HCT116 (cell line): Measurements from ENCODE around the gene CHN1. TPM values are rescaled to one million over a fixed set of nuclear protein-coding genes. Genes with fewer than 3 reads are reported as not detected.

Experiments used
- ATAC-seq: fragments of 200-7000 bp; cut with Tn5 transposase; 2 replicates; pipeline ENCODE4 v1.9.1; 2020; ENCODE audit warnings: mild to moderate bottlenecking, moderate library complexity
- Bru-seq: library from RNA; stranded (reverse); fragments of 400-500 nt; gene quantifications from one replicate; lab custom pipeline; 2021; lab: Mats Ljungman, UMichigan
- BruChase-seq, 2 experiments: library from RNA; stranded (reverse); fragments of 400-500 nt; gene quantifications; one replicate each; lab custom pipeline; 2021; lab: Mats Ljungman, UMichigan
- BruUV-seq: library from RNA; stranded (reverse); fragments of 400-500 nt; replicated peaks from 2 replicates; lab custom pipeline; 2021; lab: Mats Ljungman, UMichigan
- CTCF ChIA-PET: fragments of 300-600 bp; sonication (Branson Sonifier 250); formaldehyde crosslinking; loops from one replicate; lab custom pipeline; 2021; ENCODE audit warnings: antibody characterized with exemption; lab: Charles Lee
- POLR2A ChIA-PET: fragments of 300-600, 350-600 bp; sonication (Branson Sonifier 250); formaldehyde crosslinking; loops from one replicate; lab custom pipeline; 2021; ENCODE audit warnings: antibody characterized with exemption; lab: Charles Lee
- RAD21 ChIA-PET, 2 experiments: fragments of 300-600 bp; sonication (Branson Sonifier 250); formaldehyde crosslinking; loops; one replicate each; lab custom pipeline; 2023; ENCODE audit warnings: low total read pairs in 2 of 2; ENCODE audit not compliant: uncharacterized antibody in 2 of 2, unreplicated experiment in 2 of 2, low non-redundant PET in 1 of 2; lab: Charles Lee
- DNase-seq: peaks from one replicate; pipeline ENCODE4 v3.0.0-alpha.2; 2010; ENCODE audit warnings: low read depth, low spot score
- H2AFZ ChIP-seq: fragments of 200-600 bp; shearing (Covaris generic), sonication (generic); 2 replicates; pipeline ENCODE4 v1.6.1; 2017; ENCODE audit warnings: low read depth, mixed run types, mixed read lengths, antibody characterized with exemption, low read length; ENCODE audit not compliant: poor library complexity, severe bottlenecking
- H3K27ac ChIP-seq: 2 replicates; pipeline ENCODE4 v1.5.1; 2012; ENCODE audit warnings: low read depth, low read length
- H3K27me3 ChIP-seq: fragments of 200-600 bp; sonication (generic); 2 replicates; pipeline ENCODE4 v1.6.1; 2016; ENCODE audit warnings: mixed run types, low read length, mixed read lengths; ENCODE audit not compliant: insufficient read depth
- H3K36me3 ChIP-seq, 2 experiments: fragments of 200-500 bp in 1 of 2; fragments of 200-600 bp in 1 of 2; sonication (Bioruptor generic) in 1 of 2; sonication (generic) in 1 of 2; 2 replicates each; pipeline versions ENCODE4 v1.5.1 to v1.6.1; 2014 to 2016; ENCODE audit warnings: low read length in 2 of 2, inconsistent platforms in 1 of 2, mixed read lengths in 1 of 2, mixed run types in 1 of 2; ENCODE audit not compliant: insufficient read depth in 2 of 2, control insufficient read depth in 1 of 2
- H3K4me1 ChIP-seq, 2 experiments: fragments of 200-600 bp in 1 of 2; sonication (generic) in 1 of 2; 2 replicates each; pipeline versions ENCODE4 v1.5.1 to v1.6.1; 2012 to 2017; ENCODE audit warnings: low read length in 2 of 2, inconsistent platforms in 1 of 2, mild to moderate bottlenecking in 1 of 2, mixed read lengths in 1 of 2, mixed run types in 1 of 2, moderate library complexity in 1 of 2; ENCODE audit not compliant: insufficient read depth in 2 of 2, control insufficient read depth in 1 of 2
- H3K4me2 ChIP-seq: fragments of 200-600 bp; sonication (generic); 2 replicates; pipeline ENCODE4 v1.6.1; 2017; ENCODE audit warnings: mixed run types, low read length, mixed read lengths
- H3K4me3 ChIP-seq, 2 experiments: fragments of 200-600 bp in 1 of 2; sonication (generic) in 1 of 2; replicated peaks in 1 of 2; 2 replicates each; pipeline ENCODE4 v1.5.1; 2011 to 2016; ENCODE audit warnings: low read length in 2 of 2, control low read depth in 1 of 2, low read depth in 1 of 2, mild to moderate bottlenecking in 1 of 2, mixed read lengths in 1 of 2, mixed run types in 1 of 2
- H3K79me2 ChIP-seq: fragments of 200-600 bp; sonication (generic); 2 replicates; pipeline ENCODE4 v1.6.1; 2017; ENCODE audit warnings: mild to moderate bottlenecking, mixed run types, low read length, moderate library complexity, mixed read lengths; ENCODE audit not compliant: insufficient read depth
- H3K9ac ChIP-seq: fragments of 200-600 bp; sonication (generic); 2 replicates; pipeline ENCODE4 v1.6.1; 2016; ENCODE audit warnings: low read length, mixed read lengths
- H3K9me2 ChIP-seq: fragments of 200-600 bp; sonication (generic), shearing (Covaris generic); 2 replicates; pipeline ENCODE4 v1.6.1; 2017; ENCODE audit warnings: mixed run types, mild to moderate bottlenecking, moderate library complexity; ENCODE audit not compliant: insufficient read depth
- H3K9me3 ChIP-seq, 2 experiments: fragments of 200-500 bp in 1 of 2; fragments of 200-600 bp in 1 of 2; sonication (Bioruptor generic) in 1 of 2; sonication (generic) in 1 of 2; 2 replicates each; pipeline ENCODE4 v1.6.1; 2014 to 2017; ENCODE audit warnings: low read length in 2 of 2, mixed read lengths in 2 of 2, inconsistent platforms in 1 of 2, low read depth in 1 of 2, mild to moderate bottlenecking in 1 of 2, mixed run types in 1 of 2, moderate library complexity in 1 of 2; ENCODE audit not compliant: control insufficient read depth in 1 of 2, insufficient read depth in 1 of 2
- H4K20me1 ChIP-seq: fragments of 200-600 bp; sonication (generic), shearing (Covaris generic); 2 replicates; pipeline ENCODE4 v1.6.1; 2017; ENCODE audit warnings: mixed run types, mild to moderate bottlenecking, moderate library complexity; ENCODE audit not compliant: insufficient read depth
- CBX3 ChIP-seq: IDR thresholded peaks from 2 replicates; pipeline ENCODE4 v1.6.1; 2012; ENCODE audit warnings: low read depth
- ELF1 ChIP-seq: IDR thresholded peaks from 2 replicates; pipeline ENCODE4 v1.6.1; 2012; ENCODE audit warnings: low read depth, borderline replicate concordance
- EZH2phosphoT487 ChIP-seq: fragments of 200-600 bp; IDR thresholded peaks from 2 replicates; pipeline ENCODE4 v1.6.1; 2018; ENCODE audit warnings: antibody characterized with exemption, borderline replicate concordance
- JUND ChIP-seq: IDR thresholded peaks from 2 replicates; pipeline ENCODE4 v1.6.1; 2012
- RAD21 ChIP-seq: IDR thresholded peaks from 2 replicates; pipeline ENCODE4 v1.6.1; 2012; ENCODE audit warnings: low read depth, mild to moderate bottlenecking
- SIN3A ChIP-seq: IDR thresholded peaks from 2 replicates; pipeline ENCODE4 v1.6.1; 2012; ENCODE audit warnings: low read depth
- SRF ChIP-seq: IDR thresholded peaks from 2 replicates; pipeline ENCODE4 v1.6.1; 2012; ENCODE audit warnings: low read depth
- YY1 ChIP-seq: IDR thresholded peaks from 2 replicates; pipeline ENCODE4 v1.6.1; 2011; ENCODE audit warnings: low read length, low read depth, moderate library complexity, mild to moderate bottlenecking; ENCODE audit not compliant: insufficient replicate concordance; ENCODE audit errors: extremely low read depth
- ZBTB33 ChIP-seq: IDR thresholded peaks from 2 replicates; pipeline ENCODE4 v1.6.1; 2011; ENCODE audit warnings: mild to moderate bottlenecking, low read length, moderate library complexity; ENCODE audit not compliant: insufficient replicate concordance; ENCODE audit errors: extremely low read depth
- ZFX ChIP-seq: fragments of 450-650 bp; IDR thresholded peaks from 2 replicates; pipeline ENCODE4 v1.6.1; 2017
- intact Hi-C: fragments of 100-400 bp; cut with micrococcal nuclease; formaldehyde crosslinking; loops from 2 replicates; pipeline ENCODE4 v1.10.0; 2022
- long read RNA-seq: library from polyadenylated mRNA; unstranded; transcript quantifications from one replicate; pipeline ENCODE4 v2.0.0, GENCODE V29; 2021; ENCODE audit not compliant: unreplicated experiment
- polyA plus RNA-seq: library from polyadenylated mRNA; unstranded; fragments of >200 nt; gene quantifications from 2 replicates; pipeline ENCODE4 v1.2.1, GENCODE V29; 2012; ENCODE audit warnings: missing spikeins
- total RNA-seq: library from RNA; stranded (reverse); gene quantifications from one replicate; pipeline ENCODE4 v1.2.1, GENCODE V29; 2021; ENCODE audit not compliant: unreplicated experiment
- TF ChIP-seq, protein P1 (sequence below): IDR thresholded peaks from 2 replicates; pipeline ENCODE4 v1.6.1; 2012; ENCODE audit warnings: low read depth
- TF ChIP-seq, protein P2 (sequence below): IDR thresholded peaks from 2 replicates; pipeline ENCODE4 v1.6.1; 2012

CHN1 gene
- total RNA-seq, result 3.6 TPM
- 1.7 and 1.8 TPM in 2 replicates for polyA plus RNA-seq
- percentile 43 among the genes with signal in this experiment for Bru-seq, nascent RNA
- percentile 32 among the genes with signal in this experiment for BruChase-seq, experiment 1, labeled RNA remaining after a 6-hour chase
- BruChase-seq, experiment 2, labeled RNA remaining after a 2-hour chase, result percentile 35 among the genes with signal in this experiment
- long read RNA-seq, partial matches to known transcripts, result 0 of 7 reads
- long read RNA-seq, other reads (novel, unspliced or antisense), result 6 of 7 reads

DNA sequence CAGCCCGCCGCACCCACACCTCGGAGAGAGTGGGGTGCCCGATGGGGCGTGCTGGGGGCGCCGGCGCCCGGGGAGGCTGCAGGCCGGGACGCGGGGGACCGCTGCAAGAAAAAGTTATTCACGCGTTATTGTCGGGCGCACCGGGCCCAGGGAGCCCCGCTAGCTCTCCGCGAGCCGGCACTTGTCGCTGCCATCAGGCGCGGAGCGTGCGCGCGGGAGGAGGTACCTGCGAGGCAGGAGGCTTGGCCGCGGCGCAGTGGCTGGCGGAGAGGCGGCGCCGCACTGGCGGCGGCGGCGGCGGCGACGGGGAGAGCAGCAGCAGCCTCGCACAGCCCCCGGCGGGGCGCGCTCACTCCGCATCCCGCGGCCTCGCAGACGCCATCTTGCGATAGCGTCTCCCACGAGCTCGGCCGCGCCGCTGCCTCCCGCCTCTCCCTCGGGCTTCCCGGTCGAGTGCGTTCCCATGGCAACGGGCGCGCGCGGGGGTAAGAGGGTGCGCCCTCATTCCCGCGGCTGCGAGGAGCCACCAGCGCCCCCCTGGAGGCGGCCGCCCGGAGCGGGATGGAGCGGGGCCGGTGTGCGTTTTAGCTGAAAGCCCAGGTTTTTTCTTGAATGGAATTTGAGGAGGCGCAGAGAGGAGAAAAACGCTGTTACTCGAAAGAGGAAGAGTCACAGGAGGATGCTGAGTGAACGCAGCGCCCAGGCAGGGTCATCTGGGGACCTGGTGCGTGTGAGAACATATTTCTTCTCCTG lies at the start of gene CHN1:
TSS of gene CHN1 (minus strand) at position 402 of the 753 bp plus-strand sequence. CDS start 469 bp downstream, outside the sequence.
- no TSS peak for BruUV-seq
- H3K9me2 ChIP-seq, result no peaks in the 10 kb centered on the region
- ATAC-seq, result peak; percentile 85
- H3K4me1 ChIP-seq, result peaks cover 3 to 13% of the 10 kb centered on the region in 2 experiments; a peak in 3 of 4 replicates
- peak within 1 kb of the TSS; percentile 89 for H2AFZ ChIP-seq
- ChIA-PET RAD21 (no interaction called here), CTCF (interaction anchor here (0.5 kb wide), 1 partner anchor 217 kb away, joined by 4 read pairs; no protein-coding TSS in a partner anchor), POLR2A (interaction anchor here (1.2 kb wide), 1 partner anchor 17 kb away, joined by 5 read pairs; no protein-coding TSS in a partner anchor)
- intact Hi-C loops, result no loop called here
- no peaks in the 10 kb centered on the region for H3K36me3 ChIP-seq
- DNase-seq, result no peak
- no peaks in the 10 kb centered on the region for H3K9me3 ChIP-seq
- H3K27me3 ChIP-seq, result peaks cover 42% of the 10 kb centered on the region
- peak within 1 kb of the TSS; percentile 16; the same call in 1 of the 2 replicates for H3K27ac ChIP-seq
- no peak for TF ChIP-seq RAD21
- TF ChIP-seq YY1, result peak; percentile 84
- TF ChIP-seq, protein P1, sequence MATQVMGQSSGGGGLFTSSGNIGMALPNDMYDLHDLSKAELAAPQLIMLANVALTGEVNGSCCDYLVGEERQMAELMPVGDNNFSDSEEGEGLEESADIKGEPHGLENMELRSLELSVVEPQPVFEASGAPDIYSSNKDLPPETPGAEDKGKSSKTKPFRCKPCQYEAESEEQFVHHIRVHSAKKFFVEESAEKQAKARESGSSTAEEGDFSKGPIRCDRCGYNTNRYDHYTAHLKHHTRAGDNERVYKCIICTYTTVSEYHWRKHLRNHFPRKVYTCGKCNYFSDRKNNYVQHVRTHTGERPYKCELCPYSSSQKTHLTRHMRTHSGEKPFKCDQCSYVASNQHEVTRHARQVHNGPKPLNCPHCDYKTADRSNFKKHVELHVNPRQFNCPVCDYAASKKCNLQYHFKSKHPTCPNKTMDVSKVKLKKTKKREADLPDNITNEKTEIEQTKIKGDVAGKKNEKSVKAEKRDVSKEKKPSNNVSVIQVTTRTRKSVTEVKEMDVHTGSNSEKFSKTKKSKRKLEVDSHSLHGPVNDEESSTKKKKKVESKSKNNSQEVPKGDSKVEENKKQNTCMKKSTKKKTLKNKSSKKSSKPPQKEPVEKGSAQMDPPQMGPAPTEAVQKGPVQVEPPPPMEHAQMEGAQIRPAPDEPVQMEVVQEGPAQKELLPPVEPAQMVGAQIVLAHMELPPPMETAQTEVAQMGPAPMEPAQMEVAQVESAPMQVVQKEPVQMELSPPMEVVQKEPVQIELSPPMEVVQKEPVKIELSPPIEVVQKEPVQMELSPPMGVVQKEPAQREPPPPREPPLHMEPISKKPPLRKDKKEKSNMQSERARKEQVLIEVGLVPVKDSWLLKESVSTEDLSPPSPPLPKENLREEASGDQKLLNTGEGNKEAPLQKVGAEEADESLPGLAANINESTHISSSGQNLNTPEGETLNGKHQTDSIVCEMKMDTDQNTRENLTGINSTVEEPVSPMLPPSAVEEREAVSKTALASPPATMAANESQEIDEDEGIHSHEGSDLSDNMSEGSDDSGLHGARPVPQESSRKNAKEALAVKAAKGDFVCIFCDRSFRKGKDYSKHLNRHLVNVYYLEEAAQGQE, result no peak
- no peak for TF ChIP-seq ELF1
- TF ChIP-seq JUND, result no peak
- 0 out of 2 replicates have a peak, but pooled peaks have one; percentile 25 for TF ChIP-seq SIN3A
- no peak for TF ChIP-seq CBX3
- TF ChIP-seq EZH2phosphoT487, result no peak
- no peak for TF ChIP-seq SRF
- TF ChIP-seq ZBTB33, result no peak
- peak; percentile 45; the same call in 1 of the 2 replicates for TF ChIP-seq ZFX
- TF ChIP-seq, protein P2, sequence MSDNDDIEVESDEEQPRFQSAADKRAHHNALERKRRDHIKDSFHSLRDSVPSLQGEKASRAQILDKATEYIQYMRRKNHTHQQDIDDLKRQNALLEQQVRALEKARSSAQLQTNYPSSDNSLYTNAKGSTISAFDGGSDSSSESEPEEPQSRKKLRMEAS, result peak; percentile 52; the same call in 1 of the 2 replicates
- H3K79me2 ChIP-seq, result no peaks in the 10 kb centered on the region
- peak within 1 kb of the TSS; percentile 26 for H3K9ac ChIP-seq
- H3K4me3 ChIP-seq, result peak within 1 kb of the TSS; percentile 48 to 60
- H4K20me1 ChIP-seq, result no peaks in the 10 kb centered on the region
- peak within 1 kb of the TSS; percentile 81 for H3K4me2 ChIP-seq
